ENCODE results near the gene ZFHX3. TPM values are rescaled to one million over a fixed set of nuclear protein-coding genes. Genes with fewer than 3 reads are reported as not detected.

The ZFHX3 gene
- total RNA-seq, 2 donors from 2014 or later: 9.2 to 18.9 TPM

DNA sequence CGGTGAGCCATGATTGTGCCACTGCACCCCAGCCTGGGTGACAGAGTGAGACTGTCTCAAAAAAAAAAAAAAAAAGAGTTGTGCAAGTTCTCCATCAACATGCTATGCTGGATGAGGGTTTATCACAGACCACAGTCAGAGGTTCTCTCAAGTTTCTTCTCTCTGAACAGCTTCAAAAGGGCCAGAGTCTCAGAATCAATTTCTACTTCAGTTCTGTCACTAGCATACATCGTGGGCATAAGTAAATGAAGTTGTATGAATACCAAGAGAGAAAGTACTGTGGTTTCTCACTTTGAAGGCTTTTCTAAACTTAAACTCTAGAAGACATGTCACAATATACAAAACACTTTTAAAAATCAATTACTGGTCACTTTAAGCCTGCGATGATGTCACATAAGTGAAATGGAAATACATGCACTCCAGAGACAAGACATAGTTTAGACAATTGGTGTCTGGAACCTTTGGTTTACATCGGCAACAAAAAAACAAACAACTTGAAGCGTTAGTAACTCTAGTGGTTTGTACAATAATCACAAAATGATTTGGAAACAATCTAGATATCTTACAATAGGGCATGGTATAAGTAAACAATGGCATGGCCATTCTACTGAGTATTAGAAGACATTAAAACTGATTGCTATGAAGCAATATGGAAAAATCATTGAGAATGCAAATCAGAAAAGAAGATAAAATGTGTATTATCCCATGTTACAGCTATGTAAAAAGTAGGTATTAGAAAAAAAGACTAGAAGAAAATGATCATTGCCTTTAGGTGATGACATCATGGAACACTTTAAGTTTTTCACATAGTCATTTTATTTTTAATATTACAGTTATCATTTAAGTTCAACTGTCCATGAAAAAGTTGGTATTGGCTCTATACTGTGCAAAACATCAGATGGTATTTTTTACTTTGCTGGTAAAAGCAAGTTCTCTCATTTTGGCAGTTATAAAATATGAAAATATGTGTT, 232.3 kb downstream of the ZFHX3 start:
- H3K4me1 ChIP-seq: peaks cover 0 to 21% of the 10 kb centered on the region in 2 donors
- DNase-seq (ENCODE audit: low spot score): no peak
- H3K27ac ChIP-seq: no peak overlapping the region
- no peak overlapping the region for H3K4me3 ChIP-seq
- no peaks in the 10 kb centered on the region for H3K27me3 ChIP-seq
- H3K36me3 ChIP-seq: peaks cover 13% of the 10 kb centered on the region
- no peaks in the 10 kb centered on the region for H3K9me3 ChIP-seq
- TF ChIP-seq, protein P1, sequence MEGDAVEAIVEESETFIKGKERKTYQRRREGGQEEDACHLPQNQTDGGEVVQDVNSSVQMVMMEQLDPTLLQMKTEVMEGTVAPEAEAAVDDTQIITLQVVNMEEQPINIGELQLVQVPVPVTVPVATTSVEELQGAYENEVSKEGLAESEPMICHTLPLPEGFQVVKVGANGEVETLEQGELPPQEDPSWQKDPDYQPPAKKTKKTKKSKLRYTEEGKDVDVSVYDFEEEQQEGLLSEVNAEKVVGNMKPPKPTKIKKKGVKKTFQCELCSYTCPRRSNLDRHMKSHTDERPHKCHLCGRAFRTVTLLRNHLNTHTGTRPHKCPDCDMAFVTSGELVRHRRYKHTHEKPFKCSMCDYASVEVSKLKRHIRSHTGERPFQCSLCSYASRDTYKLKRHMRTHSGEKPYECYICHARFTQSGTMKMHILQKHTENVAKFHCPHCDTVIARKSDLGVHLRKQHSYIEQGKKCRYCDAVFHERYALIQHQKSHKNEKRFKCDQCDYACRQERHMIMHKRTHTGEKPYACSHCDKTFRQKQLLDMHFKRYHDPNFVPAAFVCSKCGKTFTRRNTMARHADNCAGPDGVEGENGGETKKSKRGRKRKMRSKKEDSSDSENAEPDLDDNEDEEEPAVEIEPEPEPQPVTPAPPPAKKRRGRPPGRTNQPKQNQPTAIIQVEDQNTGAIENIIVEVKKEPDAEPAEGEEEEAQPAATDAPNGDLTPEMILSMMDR (IDR thresholded peaks at IDR 0.05): no peak

DNA sequence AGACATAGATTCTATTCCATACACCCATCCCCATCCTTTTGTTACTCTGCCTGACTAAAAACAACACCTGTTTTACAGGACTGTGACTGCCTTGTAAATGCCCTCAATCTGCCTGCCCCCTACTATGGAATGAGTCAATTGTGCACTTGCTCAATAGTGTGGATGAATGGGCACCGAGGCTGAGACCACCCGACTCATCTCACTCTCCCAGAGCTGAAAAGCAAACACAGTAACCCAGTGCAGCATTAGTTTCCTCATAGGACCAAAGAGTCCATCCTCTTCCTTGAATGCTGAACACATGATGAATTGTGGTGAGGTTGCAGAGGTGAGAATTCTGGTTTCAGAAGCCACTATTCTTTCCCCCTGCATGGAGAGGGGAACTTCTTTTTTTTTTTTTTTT, 233.7 kb downstream of the ZFHX3 start:
- H3K27ac ChIP-seq: no peak overlapping the region
- TF ChIP-seq, protein P1 (IDR thresholded peaks at IDR 0.05): no peak
- H3K27me3 ChIP-seq: no peaks in the 10 kb centered on the region
- H3K36me3 ChIP-seq: peaks cover 20% of the 10 kb centered on the region
- H3K9me3 ChIP-seq: no peaks in the 10 kb centered on the region
- peaks cover 0 to 21% of the 10 kb centered on the region in 2 donors for H3K4me1 ChIP-seq
- no peak for DNase-seq (ENCODE audit: low spot score)
- no peak overlapping the region for H3K4me3 ChIP-seq

DNA sequence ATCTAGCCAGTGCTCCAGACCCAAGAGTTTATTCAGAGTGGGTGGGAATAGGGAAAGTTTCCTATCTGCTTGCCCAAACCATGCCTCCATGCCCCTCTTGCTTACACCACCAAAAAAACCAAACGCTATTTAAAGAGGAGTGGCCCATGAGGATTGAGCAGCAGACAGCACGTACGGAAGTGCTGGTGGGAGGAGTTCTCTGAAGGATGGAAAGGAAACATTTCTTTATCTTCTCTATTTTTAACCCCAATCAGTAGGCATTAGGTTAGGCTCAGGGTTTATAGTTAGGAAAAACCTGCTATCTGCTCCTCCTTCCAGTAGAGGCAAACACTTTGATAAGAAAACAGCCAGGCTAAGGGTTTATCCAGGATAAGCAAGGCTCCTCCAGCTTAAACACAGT, 235.3 kb downstream of the ZFHX3 start:
- Histone ChIP-seq H3K27ac (no peak overlapping the region), H3K4me3 (no peak overlapping the region), H3K27me3 (no peaks in the 10 kb centered on the region), H3K36me3 (peaks cover 20% of the 10 kb centered on the region), H3K4me1 (peaks cover 0 to 21% of the 10 kb centered on the region in 2 donors), H3K9me3 (no peaks in the 10 kb centered on the region)
- DNase-seq (ENCODE audit: low spot score): no peak
- TF ChIP-seq, protein P1 (IDR thresholded peaks at IDR 0.05): no peak

DNA sequence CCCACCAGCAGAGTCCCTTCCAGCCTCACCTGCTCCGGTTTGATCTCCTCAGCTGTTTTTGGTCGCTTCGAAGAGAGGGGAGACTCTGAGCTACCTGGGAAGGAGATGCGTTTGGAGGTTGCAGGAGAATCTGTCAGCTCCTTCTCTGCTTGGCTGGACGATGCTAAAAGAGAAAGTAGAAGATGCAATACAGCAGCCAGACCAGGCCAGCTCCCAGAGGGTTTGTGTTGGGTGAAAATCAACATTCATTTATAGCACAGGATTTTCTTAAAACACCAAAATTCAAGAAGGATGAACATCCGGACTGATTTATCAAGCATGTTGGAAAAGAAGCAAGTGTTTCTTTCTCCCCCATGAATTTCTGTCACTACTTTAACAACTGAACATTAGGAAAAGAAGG, 236.1 kb downstream of the ZFHX3 start:
- TF ChIP-seq, protein P1 (IDR thresholded peaks at IDR 0.05): no peak
- Histone ChIP-seq H3K27ac (no peak overlapping the region), H3K27me3 (no peaks in the 10 kb centered on the region), H3K4me1 (peaks cover 0 to 21% of the 10 kb centered on the region in 2 donors), H3K9me3 (no peaks in the 10 kb centered on the region), H3K36me3 (peaks cover 20% of the 10 kb centered on the region), H3K4me3 (no peak overlapping the region)
- no peak for DNase-seq (ENCODE audit: low spot score)

DNA sequence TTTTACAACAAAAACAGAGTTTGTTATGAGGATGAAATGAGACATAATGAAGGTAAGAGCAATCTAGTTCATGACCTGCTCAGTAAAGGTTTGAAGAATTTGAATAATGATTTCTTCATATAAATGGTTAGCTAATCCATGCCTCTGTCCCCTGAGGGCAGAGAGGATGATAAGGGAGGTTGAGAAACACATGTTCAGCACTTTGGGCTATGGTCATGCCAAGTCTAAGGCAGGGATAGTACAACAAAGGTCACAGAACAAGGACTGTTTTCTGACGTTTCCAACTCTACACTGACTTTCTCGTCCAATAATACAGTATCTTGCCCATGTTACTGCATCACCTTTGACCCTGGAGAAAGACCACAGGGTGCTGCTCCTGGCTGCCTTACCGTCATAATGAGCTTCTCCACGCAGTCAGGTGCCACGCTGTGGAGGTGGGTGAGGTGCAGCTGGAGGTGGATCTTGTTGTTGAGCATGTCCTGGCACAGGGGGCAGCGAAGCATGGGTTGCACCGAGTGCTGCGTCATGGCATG, 236.7 kb downstream of the ZFHX3 start:
- Histone ChIP-seq H3K36me3 (peaks cover 20% of the 10 kb centered on the region), H3K27ac (no peak overlapping the region), H3K27me3 (no peaks in the 10 kb centered on the region), H3K9me3 (no peaks in the 10 kb centered on the region), H3K4me3 (no peak overlapping the region), H3K4me1 (peaks cover 0 to 21% of the 10 kb centered on the region in 2 donors)
- DNase-seq (ENCODE audit: low spot score): no peak
- TF ChIP-seq, protein P1 (IDR thresholded peaks at IDR 0.05): no peak

Measured in right atrium auricular region (tissue), 2 donors.